Endothelial cell of umbilical vein (primary cell): ENCODE results near the gene ZNF254. TPM values are rescaled to one million over a fixed set of nuclear protein-coding genes. Genes with fewer than 3 reads are reported as not detected.

Experiments
- BruUV-seq: library from RNA; stranded (reverse); fragments of 400-500 nt; replicated peaks from 2 replicates; lab custom pipeline; 2021; lab: Mats Ljungman, UMichigan
- CTCF ChIA-PET: fragments of 300-600, 350-600 bp; sonication (Branson Sonifier 250); formaldehyde crosslinking; loops from one replicate; lab custom pipeline; 2021; ENCODE audit warnings: antibody characterized with exemption, inconsistent platforms; lab: Charles Lee
- POLR2A ChIA-PET: fragments of 300-600, 350-600 bp; sonication (Branson Sonifier 250); formaldehyde crosslinking; loops from one replicate; lab custom pipeline; 2021; ENCODE audit warnings: antibody characterized with exemption, inconsistent platforms; lab: Charles Lee
- DNase-seq: peaks from one replicate; pipeline ENCODE4 v3.0.0-alpha.2; 2011; ENCODE audit warnings: low read depth, low spot score
- FAIRE-seq: peaks from 2 replicates; lab custom pipeline; 2011; peaks lifted over from hg19 to GRCh38; lab: Jason Lieb, UNC
- H2AFZ ChIP-seq: 2 replicates; pipeline ENCODE4 v1.6.0; 2012; ENCODE audit warnings: low read depth, low read length, control low read depth, inconsistent platforms
- H3K27ac ChIP-seq: 2 replicates; pipeline ENCODE4 v1.5.1; 2011; ENCODE audit warnings: low read depth, mild to moderate bottlenecking, control low read depth, low read length, moderate library complexity; ENCODE audit not compliant: insufficient read depth
- H3K27me3 ChIP-seq, 2 experiments: 2 replicates each; pipeline versions ENCODE4 v1.6.0 to v1.6.1; 2011; ENCODE audit warnings: low read length in 2 of 2, mixed read lengths in 1 of 2; ENCODE audit not compliant: control insufficient read depth in 2 of 2, insufficient read depth in 2 of 2
- H3K36me3 ChIP-seq, 2 experiments: 2 replicates in 1 of 2; 3 replicates in 1 of 2; pipeline ENCODE4 v1.5.1; 2011; ENCODE audit warnings: low read length in 2 of 2, mild to moderate bottlenecking in 1 of 2, moderate library complexity in 1 of 2; ENCODE audit not compliant: control insufficient read depth in 2 of 2, insufficient read depth in 2 of 2; ENCODE audit errors: extremely low read depth in 1 of 2
- H3K4me1 ChIP-seq: 3 replicates; pipeline ENCODE4 v1.5.1; 2011; ENCODE audit warnings: mild to moderate bottlenecking, low read length; ENCODE audit not compliant: control insufficient read depth, insufficient read depth; ENCODE audit errors: extremely low read depth
- H3K4me2 ChIP-seq: 2 replicates; pipeline ENCODE4 v1.6.1; 2011; ENCODE audit warnings: low read length, control low read depth, mixed read lengths; ENCODE audit not compliant: insufficient read depth
- H3K4me3 ChIP-seq, 3 experiments: fragments of 200-600 bp in 1 of 3; sonication (generic), shearing (Covaris generic) in 1 of 3; replicated peaks in 1 of 3; 2 replicates each; pipeline ENCODE4 v1.5.1; 2011 to 2016; ENCODE audit warnings: control low read depth in 3 of 3, low read length in 3 of 3, mild to moderate bottlenecking in 2 of 3, inconsistent platforms in 1 of 3, low read depth in 1 of 3, moderate library complexity in 1 of 3; ENCODE audit not compliant: insufficient read depth in 1 of 3
- H3K79me2 ChIP-seq: 2 replicates; pipeline ENCODE4 v1.6.0; 2012; ENCODE audit warnings: low read length, inconsistent platforms; ENCODE audit not compliant: control insufficient read depth, insufficient read depth
- H3K9ac ChIP-seq: replicated peaks from 2 replicates; pipeline ENCODE3; 2011; ENCODE audit warnings: low read length, control low read depth; ENCODE audit not compliant: insufficient read depth; ENCODE audit errors: extremely low read depth
- H3K9me1 ChIP-seq: replicated peaks from 3 replicates; pipeline ENCODE4 v1.6.0; 2011; ENCODE audit warnings: mild to moderate bottlenecking, low read length; ENCODE audit not compliant: control insufficient read depth, insufficient read depth; ENCODE audit errors: extremely low read depth
- H3K9me3 ChIP-seq: replicated peaks from 2 replicates; pipeline ENCODE4 v1.5.1; 2012; ENCODE audit warnings: low read length, inconsistent platforms; ENCODE audit not compliant: control insufficient read depth, insufficient read depth
- H4K20me1 ChIP-seq: replicated peaks from 2 replicates; pipeline ENCODE3; 2011; ENCODE audit warnings: mild to moderate bottlenecking, low read length; ENCODE audit not compliant: control insufficient read depth, insufficient read depth; ENCODE audit errors: extremely low read depth
- EZH2 ChIP-seq: IDR thresholded peaks from 2 replicates; pipeline ENCODE4 v1.6.1; 2012; ENCODE audit warnings: borderline replicate concordance, low read depth, mild to moderate bottlenecking, moderate library complexity, low read length, inconsistent platforms; ENCODE audit not compliant: severe bottlenecking
- POLR2A ChIP-seq: IDR thresholded peaks from 2 replicates; pipeline ENCODE4 v1.6.1; 2012; ENCODE audit warnings: low read depth, mild to moderate bottlenecking, control low read depth, low read length
- POLR2AphosphoS5 ChIP-seq: IDR thresholded peaks from 2 replicates; pipeline ENCODE4 v1.6.1; 2012; ENCODE audit warnings: low read depth, mild to moderate bottlenecking, control low read depth, low read length, moderate library complexity; ENCODE audit not compliant: insufficient read depth
- dilution Hi-C: fragments of 300-500 bp; cut with MboI; formaldehyde crosslinking; loops from one replicate; pipeline ENCODE4 v1.15.0; 2019; ENCODE audit warnings: low sequenced_read_pairs; ENCODE audit not compliant: extremely low pct_ligation_motif_present
- intact Hi-C: fragments of 100-400 bp; cut with micrococcal nuclease; formaldehyde crosslinking; loops from one replicate; pipeline ENCODE4 v1.10.0; 2022
- polyA plus RNA-seq, 4 experiments: library from polyadenylated mRNA; depleted of rRNA in 3 of 4; stranded (reverse) in 3 of 4; unstranded in 1 of 4; fragments of >200 nt; gene quantifications; 2 replicates each; pipeline versions ENCODE4 v1.2.1 to v1.2.3, GENCODE V29; 2011 to 2012; ENCODE audit warnings: missing spikeins in 1 of 4
- total RNA-seq: library from RNA; stranded (reverse); gene quantifications from 2 replicates; pipeline ENCODE4 v1.2.3, GENCODE V29; 2021
- TF ChIP-seq, protein P1 (sequence below), 2 donors: IDR thresholded peaks; 1 replicate in 1 of 2; 2 replicates in 1 of 2; pipeline ENCODE4 v1.5.1; 2011; ENCODE audit warnings: low read length in 2 of 2, mild to moderate bottlenecking in 2 of 2, moderate library complexity in 2 of 2, control low read depth in 1 of 2, inconsistent platforms in 1 of 2, low read depth in 1 of 2; ENCODE audit not compliant: insufficient read depth in 1 of 2; ENCODE audit errors: extremely low read depth in 1 of 2
- TF ChIP-seq, protein P2 (sequence below): IDR thresholded peaks from 2 replicates; pipeline ENCODE4 v1.6.1; 2011; ENCODE audit not compliant: insufficient read depth, insufficient read length

ZNF254 gene
- total and polyA plus RNA-seq, 2 donors (not counting 3 experiments of a cell fraction or from before 2014, with no cell fraction given): 4.9 to 16.0 TPM

DNA sequence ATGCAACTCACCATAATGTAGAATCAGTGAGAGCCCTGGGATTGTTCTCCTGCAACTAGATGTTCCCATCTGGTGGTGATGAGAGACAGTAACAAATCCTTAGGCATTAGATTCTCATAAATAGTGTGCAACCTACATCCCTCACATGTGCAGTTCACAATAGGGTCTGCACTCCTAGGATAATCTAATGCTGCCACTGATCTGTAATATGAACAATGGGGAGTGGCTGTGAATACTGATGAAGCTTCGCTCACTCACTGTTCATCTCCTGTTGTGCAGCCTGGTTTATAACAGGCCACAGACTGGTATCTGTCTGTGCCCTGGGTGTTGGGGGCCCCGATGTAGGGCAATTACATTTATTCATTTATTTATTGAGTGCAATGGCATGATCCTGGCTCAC lies 86.9 kb downstream of the ZNF254 start:
- no peak for DNase-seq
- Histone ChIP-seq H3K9ac (no peak overlapping the region), H3K9me1 (no peaks in the 10 kb centered on the region), H2AFZ (no peak overlapping the region), H3K4me1 (no peaks in the 10 kb centered on the region), H3K79me2 (no peaks in the 10 kb centered on the region), H4K20me1 (no peaks in the 10 kb centered on the region), H3K4me2 (no peak overlapping the region), H3K9me3 (peaks cover 11% of the 10 kb centered on the region), H3K4me3 (no peak overlapping the region), H3K27me3 (no peaks in the 10 kb centered on the region), H3K27ac (no peak overlapping the region), H3K36me3 (no peaks in the 10 kb centered on the region)
- no TSS peak for BruUV-seq
- TF ChIP-seq POLR2A (no peak), EZH2 (no peak), POLR2AphosphoS5 (no peak)
- TF ChIP-seq, protein P1, sequence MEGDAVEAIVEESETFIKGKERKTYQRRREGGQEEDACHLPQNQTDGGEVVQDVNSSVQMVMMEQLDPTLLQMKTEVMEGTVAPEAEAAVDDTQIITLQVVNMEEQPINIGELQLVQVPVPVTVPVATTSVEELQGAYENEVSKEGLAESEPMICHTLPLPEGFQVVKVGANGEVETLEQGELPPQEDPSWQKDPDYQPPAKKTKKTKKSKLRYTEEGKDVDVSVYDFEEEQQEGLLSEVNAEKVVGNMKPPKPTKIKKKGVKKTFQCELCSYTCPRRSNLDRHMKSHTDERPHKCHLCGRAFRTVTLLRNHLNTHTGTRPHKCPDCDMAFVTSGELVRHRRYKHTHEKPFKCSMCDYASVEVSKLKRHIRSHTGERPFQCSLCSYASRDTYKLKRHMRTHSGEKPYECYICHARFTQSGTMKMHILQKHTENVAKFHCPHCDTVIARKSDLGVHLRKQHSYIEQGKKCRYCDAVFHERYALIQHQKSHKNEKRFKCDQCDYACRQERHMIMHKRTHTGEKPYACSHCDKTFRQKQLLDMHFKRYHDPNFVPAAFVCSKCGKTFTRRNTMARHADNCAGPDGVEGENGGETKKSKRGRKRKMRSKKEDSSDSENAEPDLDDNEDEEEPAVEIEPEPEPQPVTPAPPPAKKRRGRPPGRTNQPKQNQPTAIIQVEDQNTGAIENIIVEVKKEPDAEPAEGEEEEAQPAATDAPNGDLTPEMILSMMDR (IDR thresholded peaks at IDR 0.05; ENCODE audit: extremely low read depth in 1 of 2, insufficient read depth in 1 of 2, low read depth in 1 of 2, low read length in 2 of 2): no peak
- intact Hi-C loops: no loop called here
- CTCF ChIA-PET: no interaction called here
- FAIRE-seq: no peak
- POLR2A ChIA-PET: no interaction called here
- dilution Hi-C loops: no loop called here

DNA sequence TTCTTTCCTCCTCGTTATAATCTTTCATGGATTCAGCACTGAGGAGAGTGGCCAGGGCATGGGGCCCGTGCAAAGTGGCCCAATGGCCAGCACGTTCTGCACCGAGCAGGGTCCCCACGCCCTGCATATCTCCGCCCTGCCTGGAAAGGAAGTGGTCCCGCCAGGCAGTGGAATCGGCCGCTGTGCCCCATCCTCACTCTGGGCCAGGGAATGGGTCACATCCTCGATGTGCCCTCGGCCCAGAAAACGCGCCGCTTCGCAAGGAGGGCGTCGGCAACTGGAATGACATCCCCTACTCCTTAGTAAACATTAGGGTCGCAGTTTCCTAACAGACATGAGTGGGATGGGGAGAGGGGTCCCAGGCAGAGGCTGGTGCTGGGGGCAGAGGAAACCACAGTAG lies 90.7 kb downstream of the ZNF254 start:
- Histone ChIP-seq H3K79me2 (no peaks in the 10 kb centered on the region), H3K9ac (no peak overlapping the region), H3K36me3 (no peaks in the 10 kb centered on the region), H3K27me3 (no peaks in the 10 kb centered on the region), H3K9me3 (peaks cover 6% of the 10 kb centered on the region), H3K27ac (no peak overlapping the region), H3K4me2 (no peak overlapping the region), H3K4me3 (no peak overlapping the region), H3K4me1 (no peaks in the 10 kb centered on the region), H4K20me1 (no peaks in the 10 kb centered on the region), H2AFZ (no peak overlapping the region), H3K9me1 (no peaks in the 10 kb centered on the region)
- POLR2A ChIA-PET: no interaction called here
- TF ChIP-seq, protein P2, sequence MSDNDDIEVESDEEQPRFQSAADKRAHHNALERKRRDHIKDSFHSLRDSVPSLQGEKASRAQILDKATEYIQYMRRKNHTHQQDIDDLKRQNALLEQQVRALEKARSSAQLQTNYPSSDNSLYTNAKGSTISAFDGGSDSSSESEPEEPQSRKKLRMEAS: no peak
- BruUV-seq: no TSS peak
- intact Hi-C loops (no loop called here), dilution Hi-C loops (no loop called here)
- FAIRE-seq (no peak), DNase-seq (no peak)
- CTCF ChIA-PET: no interaction called here
